Measurements from ENCODE around the gene VGLL1. TPM values are rescaled to one million over a fixed set of nuclear protein-coding genes. Genes with fewer than 3 reads are reported as not detected.

VGLL1 gene
- total and polyA plus RNA-seq, 2 experiments from 2014 or later, result not detected

GRCh38 chrX:136584545-136584944, 52.5 kb downstream of the VGLL1 start:
- Histone ChIP-seq H3K4me1 (ENCODE audit: insufficient read depth) (peaks cover 4% of the 10 kb centered on the region; the same call in 1 of the 2 replicates), H3K9me3 (ENCODE audit: low read depth) (no peaks in the 10 kb centered on the region), H3K9me2 (ENCODE audit: insufficient read depth) (no peaks in the 10 kb centered on the region), H3K27ac (no peak overlapping the region), H3K79me2 (ENCODE audit: insufficient read depth) (no peaks in the 10 kb centered on the region), H3K36me3 (ENCODE audit: low read depth) (no peaks in the 10 kb centered on the region), H3F3A (ENCODE audit: insufficient read depth) (no peaks in the 10 kb centered on the region), H2AFZ (no peak overlapping the region), H3K27me3 (replicated peaks; ENCODE audit: insufficient read depth) (no peaks in the 10 kb centered on the region), H3K4me2 (ENCODE audit: unreplicated experiment) (no peak overlapping the region), H4K20me1 (ENCODE audit: insufficient read depth) (no peaks in the 10 kb centered on the region), H3K4me3 (no peak overlapping the region), H3K9ac (no peak overlapping the region)
- WGBS, 2 experiments (ENCODE audit: low coverage in 1 of 2, low lambda C conversion rate in 2 of 2, missing lambda C conversion rate in 2 of 2), result 65 to 78% methylated on average over 4 of the region's 4 CpGs
- DNase-seq, result no peak
- in situ Hi-C loops (cut with MboI), result no loop called here
- TF ChIP-seq EZH2phosphoT487 (IDR thresholded peaks at IDR 0.05; ENCODE audit: insufficient read depth, low read depth) (no peak), EZH2 (IDR thresholded peaks at IDR 0.05; ENCODE audit: insufficient read depth, poor library complexity, severe bottlenecking) (no peak)

GRCh38 chrX:136585262-136585661, 53.2 kb downstream of the VGLL1 start:
- no peaks in the 10 kb centered on the region for H3K79me2 ChIP-seq (ENCODE audit: insufficient read depth)
- in situ Hi-C loops (cut with MboI), result no loop called here
- peaks cover 8% of the 10 kb centered on the region; the same call in 1 of the 2 replicates for H3K4me1 ChIP-seq (ENCODE audit: insufficient read depth)
- no peaks in the 10 kb centered on the region for H3K9me3 ChIP-seq (ENCODE audit: low read depth)
- 53 to 57% methylated on average over 5 of the region's 5 CpGs for WGBS, 2 experiments (ENCODE audit: low coverage in 1 of 2, low lambda C conversion rate in 2 of 2, missing lambda C conversion rate in 2 of 2)
- H3F3A ChIP-seq (ENCODE audit: insufficient read depth), result no peaks in the 10 kb centered on the region
- no peak for TF ChIP-seq EZH2phosphoT487 (IDR thresholded peaks at IDR 0.05; ENCODE audit: insufficient read depth, low read depth)
- TF ChIP-seq EZH2 (IDR thresholded peaks at IDR 0.05; ENCODE audit: insufficient read depth, poor library complexity, severe bottlenecking), result no peak
- H3K4me2 ChIP-seq (ENCODE audit: unreplicated experiment), result no peak overlapping the region
- no peaks in the 10 kb centered on the region for H3K9me2 ChIP-seq (ENCODE audit: insufficient read depth)
- DNase-seq, result no peak
- no peak overlapping the region for H3K4me3 ChIP-seq
- no peaks in the 10 kb centered on the region for H3K36me3 ChIP-seq (ENCODE audit: low read depth)
- H3K27ac ChIP-seq, result no peak overlapping the region
- H3K9ac ChIP-seq, result no peak overlapping the region
- H3K27me3 ChIP-seq (replicated peaks; ENCODE audit: insufficient read depth), result no peaks in the 10 kb centered on the region
- no peak overlapping the region for H2AFZ ChIP-seq
- no peaks in the 10 kb centered on the region for H4K20me1 ChIP-seq (ENCODE audit: insufficient read depth)

- 37 to 39% methylated on average over 3 of the region's 3 CpGs for WGBS, 2 experiments (ENCODE audit: low coverage in 1 of 2, low lambda C conversion rate in 2 of 2, missing lambda C conversion rate in 2 of 2)
- no peaks in the 10 kb centered on the region for H4K20me1 ChIP-seq (ENCODE audit: insufficient read depth)
- H3F3A ChIP-seq (ENCODE audit: insufficient read depth), result no peaks in the 10 kb centered on the region
These were observed 53.9 kb downstream of the VGLL1 start for GRCh38 chrX:136585960-136586359.

GRCh38 chrX:136586386-136586785, 54.4 kb downstream of the VGLL1 start:
- Histone ChIP-seq H3K4me3 (no peak overlapping the region), H3K36me3 (ENCODE audit: low read depth) (no peaks in the 10 kb centered on the region), H2AFZ (0 out of 2 replicates have a peak overlapping the region, but pooled peaks have one; percentile 7), H3K9me3 (ENCODE audit: low read depth) (no peaks in the 10 kb centered on the region), H3K27ac (no peak overlapping the region), H3F3A (ENCODE audit: insufficient read depth) (no peaks in the 10 kb centered on the region), H3K9ac (no peak overlapping the region), H3K4me2 (ENCODE audit: unreplicated experiment) (no peak overlapping the region), H3K79me2 (ENCODE audit: insufficient read depth) (no peaks in the 10 kb centered on the region), H3K4me1 (ENCODE audit: insufficient read depth) (peaks cover 8% of the 10 kb centered on the region; the same call in 1 of the 2 replicates), H4K20me1 (ENCODE audit: insufficient read depth) (no peaks in the 10 kb centered on the region), H3K9me2 (ENCODE audit: insufficient read depth) (no peaks in the 10 kb centered on the region), H3K27me3 (replicated peaks; ENCODE audit: insufficient read depth) (no peaks in the 10 kb centered on the region)
- WGBS, 2 experiments (ENCODE audit: low coverage in 1 of 2, low lambda C conversion rate in 2 of 2, missing lambda C conversion rate in 2 of 2), result 29 to 37% methylated on average over 3 of the region's 3 CpGs
- DNase-seq, result peak; percentile 44
- no peak for TF ChIP-seq EZH2phosphoT487 (IDR thresholded peaks at IDR 0.05; ENCODE audit: insufficient read depth, low read depth)
- in situ Hi-C loops (cut with MboI), result no loop called here

More at GRCh38 chrX:136585960-136586359, 53.9 kb downstream of the VGLL1 start:
- no peak overlapping the region for H3K4me2 ChIP-seq (ENCODE audit: unreplicated experiment)
- TF ChIP-seq EZH2 (IDR thresholded peaks at IDR 0.05; ENCODE audit: insufficient read depth, poor library complexity, severe bottlenecking), result no peak
- no peak for TF ChIP-seq EZH2phosphoT487 (IDR thresholded peaks at IDR 0.05; ENCODE audit: insufficient read depth, low read depth)
- 0 out of 2 replicates have a peak overlapping the region, but pooled peaks have one; percentile 7 for H2AFZ ChIP-seq
- H3K4me3 ChIP-seq, result no peak overlapping the region
- H3K9ac ChIP-seq, result no peak overlapping the region
- in situ Hi-C loops (cut with MboI), result no loop called here
- H3K9me2 ChIP-seq (ENCODE audit: insufficient read depth), result no peaks in the 10 kb centered on the region
- no peak overlapping the region for H3K27ac ChIP-seq
- no peaks in the 10 kb centered on the region for H3K27me3 ChIP-seq (replicated peaks; ENCODE audit: insufficient read depth)
- H3K79me2 ChIP-seq (ENCODE audit: insufficient read depth), result no peaks in the 10 kb centered on the region
- H3K4me1 ChIP-seq (ENCODE audit: insufficient read depth), result peaks cover 8% of the 10 kb centered on the region; the same call in 1 of the 2 replicates
- DNase-seq, result no peak
- no peaks in the 10 kb centered on the region for H3K9me3 ChIP-seq (ENCODE audit: low read depth)
- no peaks in the 10 kb centered on the region for H3K36me3 ChIP-seq (ENCODE audit: low read depth)

- H2AFZ ChIP-seq, result no peak overlapping the region
- H3F3A ChIP-seq (ENCODE audit: insufficient read depth), result no peaks in the 10 kb centered on the region
- no peak for DNase-seq
- peaks cover 8% of the 10 kb centered on the region; the same call in 1 of the 2 replicates for H3K4me1 ChIP-seq (ENCODE audit: insufficient read depth)
- no peaks in the 10 kb centered on the region for H3K9me2 ChIP-seq (ENCODE audit: insufficient read depth)
- H3K9ac ChIP-seq, result no peak overlapping the region
- in situ Hi-C loops (cut with MboI), result no loop called here
- no peak overlapping the region for H3K27ac ChIP-seq
- H3K4me2 ChIP-seq (ENCODE audit: unreplicated experiment), result no peak overlapping the region
- H3K4me3 ChIP-seq, result no peak overlapping the region
- H3K27me3 ChIP-seq (replicated peaks; ENCODE audit: insufficient read depth), result no peaks in the 10 kb centered on the region
- H3K9me3 ChIP-seq (ENCODE audit: low read depth), result no peaks in the 10 kb centered on the region
- TF ChIP-seq EZH2 (IDR thresholded peaks at IDR 0.05; ENCODE audit: insufficient read depth, poor library complexity, severe bottlenecking), result no peak
- TF ChIP-seq EZH2phosphoT487 (IDR thresholded peaks at IDR 0.05; ENCODE audit: insufficient read depth, low read depth), result no peak
- H3K79me2 ChIP-seq (ENCODE audit: insufficient read depth), result no peaks in the 10 kb centered on the region
- H4K20me1 ChIP-seq (ENCODE audit: insufficient read depth), result no peaks in the 10 kb centered on the region
- WGBS, 2 experiments (ENCODE audit: low coverage in 1 of 2, low lambda C conversion rate in 2 of 2, missing lambda C conversion rate in 2 of 2), result 57 to 59% methylated on average over 3 of the region's 3 CpGs
- H3K36me3 ChIP-seq (ENCODE audit: low read depth), result no peaks in the 10 kb centered on the region
These were observed 55.5 kb downstream of the VGLL1 start for GRCh38 chrX:136587532-136587931.
